ENCODE data around the gene WSB1. TPM values are rescaled to one million over a fixed set of nuclear protein-coding genes. Genes with fewer than 3 reads are reported as not detected.
A peak's percentile ranks its signal among the peaks of the same experiment; 100 is the strongest.
"Not testable (repeated sequence)": the region's sequence is repeated elsewhere in the genome, so short reads cannot be mapped to it uniquely, and the experiment has no call there.

WSB1 gene
- total and polyA plus RNA-seq, 9 donors: 98.9 to 249 (median 145) TPM

DNA sequence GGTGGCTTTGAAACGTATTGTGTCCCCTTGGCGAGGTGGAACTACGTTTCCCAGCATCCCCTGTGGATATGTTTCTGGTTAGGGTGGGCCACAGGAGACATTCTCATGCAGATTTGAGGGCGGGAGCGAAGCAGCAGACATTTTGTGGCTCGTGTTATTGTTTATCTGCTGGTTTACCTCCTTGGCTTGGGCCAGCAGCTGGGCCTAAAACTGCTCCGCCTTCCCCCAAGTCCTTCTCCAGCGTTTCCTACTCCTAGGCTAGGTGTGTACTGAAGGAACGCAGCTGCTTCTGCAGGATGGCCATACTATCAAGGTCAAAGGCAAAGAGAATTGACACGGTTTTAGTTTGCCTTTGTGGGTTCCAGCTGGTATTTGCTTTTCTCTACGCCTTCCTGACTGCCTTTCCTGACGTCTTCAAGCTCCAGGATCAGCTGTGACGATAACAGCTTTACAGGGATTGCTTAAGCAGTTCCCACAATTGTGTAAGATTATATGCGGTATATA, 17.2 kb upstream of the WSB1 start:
- WGBS (ENCODE audit: insufficient coverage): 60% methylated on average over 5 of the region's 14 CpGs
- no peaks in the 10 kb centered on the region for H3K9me3 ChIP-seq (replicated peaks; ENCODE audit: control insufficient read depth, low read depth, low read length)
- DNase-seq: no peak
- H3K27ac ChIP-seq (ENCODE audit: low read length): peak overlapping the region; percentile 7
- no peaks in the 10 kb centered on the region for H3K4me1 ChIP-seq (ENCODE audit: control insufficient read depth, insufficient read depth, low read length)
- H3K36me3 ChIP-seq (ENCODE audit: control insufficient read depth, insufficient read depth, low read length): no peaks in the 10 kb centered on the region
- no peaks in the 10 kb centered on the region for H3K27me3 ChIP-seq (ENCODE audit: control insufficient read depth, insufficient read depth, low read length)
- no peak overlapping the region for H3K4me3 ChIP-seq (ENCODE audit: low read length)

- H3K27ac ChIP-seq (ENCODE audit: low read length); DNase-seq: not testable (repeated sequence)
Measured at GRCh38 chr17:27279132-27279531, 14.8 kb upstream of the WSB1 start.

DNA sequence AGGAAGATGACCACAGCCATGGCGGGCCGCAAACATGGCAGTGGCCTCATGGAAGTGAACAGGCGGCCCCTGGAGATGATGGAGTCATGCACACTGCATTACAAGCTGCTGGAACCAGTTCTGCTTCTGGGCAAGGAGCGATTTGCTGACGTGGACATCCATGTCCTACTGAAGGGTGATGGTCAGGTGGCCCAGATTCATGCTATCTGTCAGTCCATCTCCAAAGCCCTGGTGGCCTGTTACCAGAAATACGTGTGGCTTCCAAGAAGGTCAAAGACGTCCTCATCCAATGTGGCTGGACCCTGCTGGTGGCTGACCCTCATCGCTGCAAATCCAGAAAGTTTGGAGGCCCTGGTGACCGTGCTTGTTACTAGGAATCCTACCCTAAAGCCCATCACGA, 13.4 kb upstream of the WSB1 start:
- Histone ChIP-seq H3K27ac (ENCODE audit: low read length) (no peak overlapping the region), H3K4me1 (ENCODE audit: control insufficient read depth, insufficient read depth, low read length) (peaks cover 6% of the 10 kb centered on the region), H3K9me3 (replicated peaks; ENCODE audit: control insufficient read depth, low read depth, low read length) (no peaks in the 10 kb centered on the region), H3K36me3 (ENCODE audit: control insufficient read depth, insufficient read depth, low read length) (no peaks in the 10 kb centered on the region), H3K27me3 (ENCODE audit: control insufficient read depth, insufficient read depth, low read length) (no peaks in the 10 kb centered on the region), H3K4me3 (ENCODE audit: low read length) (no peak overlapping the region)
- no peak for DNase-seq
- WGBS (ENCODE audit: insufficient coverage): 82% methylated on average over 6 of the region's 10 CpGs

More at GRCh38 chr17:27279132-27279531, 14.8 kb upstream of the WSB1 start:
- WGBS (ENCODE audit: insufficient coverage): 91% methylated on average over 1 of the region's 3 CpGs
- not testable (repeated sequence) for H3K9me3 ChIP-seq (replicated peaks; ENCODE audit: control insufficient read depth, low read depth, low read length); H3K4me1 ChIP-seq (ENCODE audit: control insufficient read depth, insufficient read depth, low read length); H3K36me3 ChIP-seq (ENCODE audit: control insufficient read depth, insufficient read depth, low read length); H3K27me3 ChIP-seq (ENCODE audit: control insufficient read depth, insufficient read depth, low read length); H3K4me3 ChIP-seq (ENCODE audit: low read length)

GRCh38 chr17:27281438-27281837, 12.5 kb upstream of the WSB1 start:
- H3K27ac ChIP-seq (ENCODE audit: low read length): no peak overlapping the region

DNA sequence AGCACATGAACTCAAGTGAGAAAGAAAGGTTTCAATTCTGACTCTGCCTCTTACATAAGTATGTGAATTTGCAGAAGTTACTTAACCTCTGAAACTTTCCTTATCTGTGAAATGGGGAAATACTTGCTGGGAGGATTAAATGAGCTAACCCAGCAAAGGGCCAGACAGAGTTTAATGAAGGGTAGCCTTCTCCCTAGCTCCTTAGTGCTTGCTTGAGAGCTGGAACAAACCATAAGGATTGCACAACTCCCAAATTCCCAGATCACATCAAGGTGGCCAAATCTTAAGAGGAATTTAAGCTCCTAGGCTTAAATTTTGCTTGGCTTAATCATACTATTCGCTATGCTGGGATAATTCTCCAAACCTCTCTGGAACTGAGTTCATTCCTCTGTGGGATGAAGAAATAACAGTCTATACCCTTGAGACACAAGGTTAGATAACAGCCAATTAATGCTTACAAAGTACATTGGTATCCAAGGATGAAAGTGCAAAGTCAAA, 11.8 kb upstream of the WSB1 start:
- H3K4me1 ChIP-seq (ENCODE audit: control insufficient read depth, insufficient read depth, low read length): peaks cover 6% of the 10 kb centered on the region
- no peak overlapping the region for H3K4me3 ChIP-seq (ENCODE audit: low read length)
- WGBS (ENCODE audit: insufficient coverage): no CpG with 5 or more reads among the region's 1 CpG
- no peaks in the 10 kb centered on the region for H3K9me3 ChIP-seq (replicated peaks; ENCODE audit: control insufficient read depth, low read depth, low read length)
- H3K36me3 ChIP-seq (ENCODE audit: control insufficient read depth, insufficient read depth, low read length): no peaks in the 10 kb centered on the region
- peak; percentile 19 for DNase-seq
- no peaks in the 10 kb centered on the region for H3K27me3 ChIP-seq (ENCODE audit: control insufficient read depth, insufficient read depth, low read length)
- H3K27ac ChIP-seq (ENCODE audit: low read length): no peak overlapping the region

More at GRCh38 chr17:27281438-27281837, 12.5 kb upstream of the WSB1 start:
- whole genome bisulfite sequencing (ENCODE audit: insufficient coverage): 100% methylated on average over 2 of the region's 3 CpGs
- H3K4me1 ChIP-seq (ENCODE audit: control insufficient read depth, insufficient read depth, low read length): peaks cover 6% of the 10 kb centered on the region
- DNase-seq: no peak
- no peaks in the 10 kb centered on the region for H3K9me3 ChIP-seq (replicated peaks; ENCODE audit: control insufficient read depth, low read depth, low read length)
- no peaks in the 10 kb centered on the region for H3K36me3 ChIP-seq (ENCODE audit: control insufficient read depth, insufficient read depth, low read length)
- no peaks in the 10 kb centered on the region for H3K27me3 ChIP-seq (ENCODE audit: control insufficient read depth, insufficient read depth, low read length)
- H3K4me3 ChIP-seq (ENCODE audit: low read length): no peak overlapping the region

DNA sequence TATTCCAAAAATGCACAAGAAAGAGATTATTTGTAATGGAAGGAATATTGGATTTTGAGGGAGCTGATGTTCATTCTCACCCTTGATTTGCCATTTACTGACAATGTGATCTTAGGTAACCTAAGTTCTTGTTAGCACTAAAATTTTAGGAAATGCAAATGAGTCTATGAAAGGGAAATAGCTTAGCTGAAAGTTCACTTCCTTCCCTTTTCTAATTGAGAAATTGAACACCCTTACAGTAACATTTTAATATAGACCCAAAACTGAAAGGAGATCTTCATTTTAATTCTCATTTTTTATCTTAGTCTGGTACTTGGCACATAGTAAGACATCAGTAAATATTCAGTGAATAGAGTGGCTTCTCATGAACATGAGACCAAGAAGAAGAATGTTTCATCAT, 10.9 kb upstream of the WSB1 start:
- Histone ChIP-seq H3K4me3 (ENCODE audit: low read length) (no peak overlapping the region), H3K9me3 (replicated peaks; ENCODE audit: control insufficient read depth, low read depth, low read length) (no peaks in the 10 kb centered on the region), H3K4me1 (ENCODE audit: control insufficient read depth, insufficient read depth, low read length) (peaks cover 6% of the 10 kb centered on the region), H3K36me3 (ENCODE audit: control insufficient read depth, insufficient read depth, low read length) (no peaks in the 10 kb centered on the region), H3K27ac (ENCODE audit: low read length) (no peak overlapping the region), H3K27me3 (ENCODE audit: control insufficient read depth, insufficient read depth, low read length) (no peaks in the 10 kb centered on the region)
- no peak for DNase-seq

- Histone ChIP-seq H3K27ac (ENCODE audit: low read length) (no peak overlapping the region), H3K4me1 (ENCODE audit: control insufficient read depth, insufficient read depth, low read length) (peaks cover 6% of the 10 kb centered on the region), H3K9me3 (replicated peaks; ENCODE audit: control insufficient read depth, low read depth, low read length) (no peaks in the 10 kb centered on the region), H3K36me3 (ENCODE audit: control insufficient read depth, insufficient read depth, low read length) (no peaks in the 10 kb centered on the region), H3K4me3 (ENCODE audit: low read length) (no peak overlapping the region), H3K27me3 (ENCODE audit: control insufficient read depth, insufficient read depth, low read length) (no peaks in the 10 kb centered on the region)
- no peak for DNase-seq
Measured at GRCh38 chr17:27283751-27284150, 10.2 kb upstream of the WSB1 start.

DNA sequence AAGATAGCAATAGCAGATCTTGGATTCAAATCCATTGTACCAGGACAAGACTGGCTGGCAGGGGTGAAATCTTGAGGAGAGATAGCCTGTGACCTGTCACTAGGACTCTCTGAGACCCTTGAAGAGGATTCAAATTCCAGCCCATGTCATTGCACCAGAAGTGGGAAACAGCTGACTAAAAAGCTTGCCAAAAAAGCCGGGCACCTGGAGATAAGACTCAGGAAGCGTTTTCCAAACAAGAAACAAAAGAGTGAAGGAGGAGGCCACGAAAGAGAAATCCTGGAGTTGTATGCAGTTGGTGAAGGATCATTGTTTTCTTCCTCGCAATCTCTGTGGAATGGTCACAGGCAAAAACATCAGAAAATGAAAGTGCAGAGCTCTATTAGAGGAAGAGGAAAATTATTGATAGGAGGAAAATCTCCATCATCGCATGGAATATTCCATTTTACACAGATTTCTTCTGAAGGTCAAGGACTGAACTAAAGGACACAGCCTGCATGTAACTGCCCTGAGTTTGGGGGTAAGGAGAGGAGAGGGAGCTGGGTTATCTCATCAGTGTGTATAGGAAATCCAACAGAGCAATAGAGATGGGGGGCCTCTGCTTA, 9.0 kb upstream of the WSB1 start:
- Histone ChIP-seq H3K4me1 (ENCODE audit: control insufficient read depth, insufficient read depth, low read length) (peaks cover 6% of the 10 kb centered on the region), H3K4me3 (ENCODE audit: low read length) (no peak overlapping the region), H3K27me3 (ENCODE audit: control insufficient read depth, insufficient read depth, low read length) (no peaks in the 10 kb centered on the region), H3K27ac (ENCODE audit: low read length) (peak overlapping the region; percentile 13), H3K9me3 (replicated peaks; ENCODE audit: control insufficient read depth, low read depth, low read length) (no peaks in the 10 kb centered on the region), H3K36me3 (ENCODE audit: control insufficient read depth, insufficient read depth, low read length) (no peaks in the 10 kb centered on the region)
- DNase-seq: peak; percentile 21
- 61% methylated on average over 4 of the region's 5 CpGs for WGBS (ENCODE audit: insufficient coverage)

DNA sequence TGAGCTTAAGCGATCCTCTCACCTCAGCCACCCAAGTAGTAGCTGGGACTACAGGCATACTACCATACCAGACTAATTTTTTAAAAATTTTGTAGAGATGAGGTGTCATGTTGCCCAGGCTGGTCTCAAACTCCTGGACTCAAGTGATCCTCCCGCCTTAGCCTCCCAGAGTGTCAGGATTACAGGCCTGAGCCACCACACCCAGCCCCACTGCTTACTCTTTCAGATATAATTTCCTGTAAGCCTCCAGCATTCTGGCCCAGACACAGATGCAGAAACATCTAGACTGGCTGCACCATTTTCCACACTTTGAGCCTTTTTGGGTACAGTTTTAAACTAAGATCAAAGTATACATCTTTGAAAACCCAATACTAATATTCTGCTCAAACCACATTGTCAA, 8.4 kb upstream of the WSB1 start:
- peaks cover 6% of the 10 kb centered on the region for H3K4me1 ChIP-seq (ENCODE audit: control insufficient read depth, insufficient read depth, low read length)

GRCh38 chr17:27288183-27288582, 5.7 kb upstream of the WSB1 start:
- no peaks in the 10 kb centered on the region for H3K36me3 ChIP-seq (ENCODE audit: control insufficient read depth, insufficient read depth, low read length)
- no peaks in the 10 kb centered on the region for H3K9me3 ChIP-seq (replicated peaks; ENCODE audit: control insufficient read depth, low read depth, low read length)
- peaks cover 7% of the 10 kb centered on the region for H3K4me1 ChIP-seq (ENCODE audit: control insufficient read depth, insufficient read depth, low read length)
- H3K27ac ChIP-seq (ENCODE audit: low read length): no peak overlapping the region
- DNase-seq: no peak
- no peaks in the 10 kb centered on the region for H3K27me3 ChIP-seq (ENCODE audit: control insufficient read depth, insufficient read depth, low read length)
- WGBS (ENCODE audit: insufficient coverage): 91% methylated on average over 2 of the region's 2 CpGs
- no peak overlapping the region for H3K4me3 ChIP-seq (ENCODE audit: low read length)

More for the DNA sequence above, 8.4 kb upstream of the WSB1 start:
- DNase-seq: no peak
- 100% methylated on average over 1 of the region's 2 CpGs for WGBS (ENCODE audit: insufficient coverage)
- Histone ChIP-seq H3K27ac (ENCODE audit: low read length) (no peak overlapping the region), H3K9me3 (replicated peaks; ENCODE audit: control insufficient read depth, low read depth, low read length) (no peaks in the 10 kb centered on the region), H3K4me3 (ENCODE audit: low read length) (no peak overlapping the region), H3K36me3 (ENCODE audit: control insufficient read depth, insufficient read depth, low read length) (no peaks in the 10 kb centered on the region), H3K27me3 (ENCODE audit: control insufficient read depth, insufficient read depth, low read length) (no peaks in the 10 kb centered on the region)

DNA sequence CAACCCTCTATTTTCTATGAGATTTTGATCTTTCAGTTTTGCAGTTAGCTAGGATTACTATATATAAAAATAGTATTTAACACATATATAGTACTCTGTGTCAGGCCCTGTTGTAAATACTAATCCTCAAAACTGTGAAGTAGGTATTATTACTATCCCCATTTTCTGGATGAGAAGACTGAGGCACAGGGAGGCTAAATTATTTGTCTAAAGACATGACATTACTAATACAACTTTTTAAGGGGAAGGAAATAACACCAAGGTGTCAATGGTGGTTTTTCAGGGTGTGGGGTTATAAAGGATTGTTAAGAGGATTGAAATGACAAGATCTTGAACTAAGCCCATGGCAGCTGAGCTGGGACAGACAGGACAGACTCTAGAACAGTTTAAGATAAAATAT, 4.1 kb upstream of the WSB1 start:
- no peak overlapping the region for H3K4me3 ChIP-seq (ENCODE audit: low read length)
- peaks cover 10% of the 10 kb centered on the region for H3K4me1 ChIP-seq (ENCODE audit: control insufficient read depth, insufficient read depth, low read length)
- no peaks in the 10 kb centered on the region for H3K9me3 ChIP-seq (replicated peaks; ENCODE audit: control insufficient read depth, low read depth, low read length)
- no peaks in the 10 kb centered on the region for H3K36me3 ChIP-seq (ENCODE audit: control insufficient read depth, insufficient read depth, low read length)
- no peak overlapping the region for H3K27ac ChIP-seq (ENCODE audit: low read length)
- no peaks in the 10 kb centered on the region for H3K27me3 ChIP-seq (ENCODE audit: control insufficient read depth, insufficient read depth, low read length)
- DNase-seq: no peak

All from muscle of leg (tissue), 11 donors.